Coronary artery (tissue), 2 donors: ENCODE data around the gene PIK3CD.
"Not testable (repeated sequence)": the region's sequence is repeated elsewhere in the genome, so short reads cannot be mapped to it uniquely, and the experiment has no call there.

Experiments
- DNase-seq: peaks from one replicate; pipeline ENCODE4 v3.0.0-alpha.2; 2017; ENCODE audit warnings: low spot score
- H3K27ac ChIP-seq, 2 donors: fragments of 200-600 bp; sonication (generic); one replicate each; pipeline ENCODE4 v1.5.1; 2016 to 2019
- H3K4me3 ChIP-seq: fragments of 200-600 bp; sonication (generic); 2 replicates; pipeline ENCODE4 v1.5.1; 2016; ENCODE audit warnings: mild to moderate bottlenecking, moderate library complexity
- TF ChIP-seq, protein P1 (sequence below): fragments of 200-600 bp; sonication (generic); IDR thresholded peaks from one replicate; pipeline ENCODE4 v1.5.1; 2019; ENCODE audit warnings: antibody characterized with exemption

The PIK3CD gene

DNA sequence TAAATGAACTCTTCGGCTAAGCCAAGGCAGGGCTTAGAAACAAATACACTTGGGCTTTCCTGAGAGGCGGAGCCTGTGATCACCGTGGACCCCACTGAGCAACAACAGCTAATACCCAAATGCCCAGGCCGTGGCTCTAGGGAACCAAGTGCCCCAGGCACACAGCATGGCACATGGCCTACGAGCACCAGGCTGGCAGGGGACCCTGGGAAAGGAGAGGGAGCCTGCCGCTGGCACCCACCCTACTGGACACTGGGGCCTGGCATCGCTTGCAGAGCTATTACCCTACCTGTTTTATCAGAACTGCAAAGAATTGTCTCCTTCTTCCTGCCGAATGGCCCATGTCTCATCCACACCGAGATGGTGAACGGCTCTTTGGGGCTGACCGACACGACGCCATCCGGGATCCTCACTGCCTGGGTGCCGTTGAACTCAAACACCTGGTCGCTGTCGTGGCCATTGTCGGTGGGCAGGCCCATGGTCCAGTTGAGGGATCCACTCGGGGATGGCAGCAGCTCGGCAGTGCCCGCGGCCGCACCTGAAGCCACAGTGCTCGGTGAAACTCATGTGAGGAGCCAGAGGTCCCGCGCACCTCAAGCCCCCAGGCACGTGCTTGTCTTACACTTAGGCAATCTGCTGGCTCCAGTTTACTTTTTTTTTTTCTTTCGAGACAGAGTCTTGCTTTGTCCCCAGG is 92.7 kb downstream of the PIK3CD start:
- no peak for DNase-seq
- TF ChIP-seq, protein P1, sequence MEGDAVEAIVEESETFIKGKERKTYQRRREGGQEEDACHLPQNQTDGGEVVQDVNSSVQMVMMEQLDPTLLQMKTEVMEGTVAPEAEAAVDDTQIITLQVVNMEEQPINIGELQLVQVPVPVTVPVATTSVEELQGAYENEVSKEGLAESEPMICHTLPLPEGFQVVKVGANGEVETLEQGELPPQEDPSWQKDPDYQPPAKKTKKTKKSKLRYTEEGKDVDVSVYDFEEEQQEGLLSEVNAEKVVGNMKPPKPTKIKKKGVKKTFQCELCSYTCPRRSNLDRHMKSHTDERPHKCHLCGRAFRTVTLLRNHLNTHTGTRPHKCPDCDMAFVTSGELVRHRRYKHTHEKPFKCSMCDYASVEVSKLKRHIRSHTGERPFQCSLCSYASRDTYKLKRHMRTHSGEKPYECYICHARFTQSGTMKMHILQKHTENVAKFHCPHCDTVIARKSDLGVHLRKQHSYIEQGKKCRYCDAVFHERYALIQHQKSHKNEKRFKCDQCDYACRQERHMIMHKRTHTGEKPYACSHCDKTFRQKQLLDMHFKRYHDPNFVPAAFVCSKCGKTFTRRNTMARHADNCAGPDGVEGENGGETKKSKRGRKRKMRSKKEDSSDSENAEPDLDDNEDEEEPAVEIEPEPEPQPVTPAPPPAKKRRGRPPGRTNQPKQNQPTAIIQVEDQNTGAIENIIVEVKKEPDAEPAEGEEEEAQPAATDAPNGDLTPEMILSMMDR = no peak

DNA sequence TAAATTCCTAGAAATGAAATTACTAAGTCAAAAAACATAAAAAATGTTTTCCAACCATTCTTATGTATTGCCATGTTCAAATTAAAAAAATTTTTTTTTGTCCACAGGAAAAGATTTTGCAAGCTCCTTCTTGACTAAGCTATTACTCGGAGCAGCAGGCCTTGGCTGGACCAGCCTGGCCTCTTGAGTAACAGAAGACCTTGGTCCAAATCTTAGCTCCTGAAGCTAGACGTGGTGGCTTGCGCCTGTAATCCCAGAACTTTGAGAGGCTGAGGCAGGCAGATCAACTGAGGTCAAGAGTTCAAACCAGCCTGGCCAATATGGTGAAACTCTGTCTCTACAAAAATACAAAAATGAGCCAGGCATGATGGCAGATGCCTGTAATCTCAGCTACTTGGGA is 94.7 kb downstream of the PIK3CD start:
- DNase-seq = no peak
- Histone ChIP-seq H3K27ac (no peak overlapping the region), H3K4me3 (no peak overlapping the region)
- TF ChIP-seq, protein P1 = no peak

More for the DNA sequence above, 92.7 kb downstream of the PIK3CD start:
- no peak overlapping the region for H3K27ac ChIP-seq
- H3K4me3 ChIP-seq = no peak overlapping the region

DNA sequence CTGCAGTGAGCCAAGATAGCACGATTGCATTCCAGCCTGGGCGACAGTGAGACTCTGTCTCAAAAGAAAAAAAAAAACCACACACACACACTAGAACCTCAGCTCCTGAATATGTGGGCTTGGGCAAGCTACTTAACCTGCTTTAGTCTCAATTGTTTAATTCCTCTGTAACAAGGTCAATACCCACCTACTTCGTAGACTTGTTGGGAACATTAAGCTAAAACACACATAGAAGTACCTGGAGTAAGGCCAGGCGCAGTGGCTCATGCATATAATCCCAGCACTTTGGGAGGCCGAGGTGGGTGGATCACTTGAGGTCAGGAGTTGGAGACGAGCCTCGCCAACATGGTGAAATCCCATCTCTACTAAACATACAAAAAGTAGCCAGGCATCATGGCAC is 95.1 kb downstream of the PIK3CD start:
- TF ChIP-seq, protein P1 = no peak
- no peak for DNase-seq
- H3K27ac ChIP-seq = no peak overlapping the region
- H3K4me3 ChIP-seq = no peak overlapping the region

DNA sequence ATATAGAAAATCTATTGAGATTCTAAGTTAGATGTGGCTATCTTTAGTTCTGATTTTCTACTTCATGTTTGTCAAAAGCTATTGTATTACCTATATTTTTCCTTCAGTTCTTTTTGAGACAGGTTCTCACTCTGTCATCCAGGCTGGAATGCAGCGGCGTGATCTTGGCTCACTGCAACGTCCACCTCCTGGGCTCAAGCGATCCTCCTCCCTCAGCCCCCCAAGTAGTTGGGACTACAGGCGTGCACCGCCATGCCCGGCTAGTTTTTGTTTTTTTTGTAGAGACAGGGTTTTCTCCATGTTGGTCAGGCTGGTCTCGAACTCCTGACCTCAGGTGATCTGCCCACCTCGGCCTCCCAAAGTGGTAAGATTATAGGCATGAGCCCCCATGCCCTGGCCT is 96.9 kb downstream of the PIK3CD start:
- not testable (repeated sequence) for H3K4me3 ChIP-seq, H3K27ac ChIP-seq, DNase-seq

DNA sequence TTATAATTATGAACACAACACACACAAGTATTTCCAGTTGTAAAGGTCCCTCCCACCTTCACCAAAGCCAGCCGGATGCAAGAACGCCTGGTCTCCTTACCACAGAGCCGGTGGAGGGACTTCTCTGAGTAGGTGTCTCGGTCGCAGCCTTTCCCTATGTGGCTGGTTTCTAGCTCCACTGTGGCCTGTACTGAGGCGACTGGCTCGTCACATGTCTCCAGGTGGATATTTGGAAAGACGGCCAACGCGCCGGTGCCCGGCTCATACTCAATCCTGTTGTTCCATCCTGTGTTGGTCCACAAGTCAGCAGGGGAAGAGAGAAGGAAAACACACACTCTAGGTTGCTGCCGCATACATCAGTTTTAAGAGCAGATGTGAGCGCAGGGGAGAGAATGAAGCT is 97.8 kb downstream of the PIK3CD start:
- Histone ChIP-seq H3K27ac (no peak overlapping the region), H3K4me3 (no peak overlapping the region)
- TF ChIP-seq, protein P1 = no peak
- DNase-seq = no peak

DNA sequence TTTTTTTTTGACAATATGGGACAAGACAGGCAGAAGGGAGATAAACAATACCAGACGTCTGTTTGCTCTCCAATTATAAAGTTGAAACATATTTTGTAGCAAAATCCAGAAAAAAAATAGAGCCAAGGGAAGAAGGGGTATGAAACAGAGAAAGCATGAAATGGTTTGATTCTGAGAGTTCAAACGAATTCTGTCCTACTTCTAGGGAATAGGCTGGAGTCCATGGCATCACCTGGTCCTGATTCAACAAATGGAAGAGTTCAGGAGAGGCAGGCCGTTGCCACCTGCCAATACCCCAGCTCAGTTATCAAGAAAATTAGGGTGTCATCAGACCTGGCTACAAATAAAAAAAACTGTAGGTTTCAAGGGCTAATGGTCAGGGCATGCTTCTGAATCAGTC is 100.4 kb downstream of the PIK3CD start:
- no peak for DNase-seq
- Histone ChIP-seq H3K27ac (no peak overlapping the region), H3K4me3 (no peak overlapping the region)
- TF ChIP-seq, protein P1 = no peak

DNA sequence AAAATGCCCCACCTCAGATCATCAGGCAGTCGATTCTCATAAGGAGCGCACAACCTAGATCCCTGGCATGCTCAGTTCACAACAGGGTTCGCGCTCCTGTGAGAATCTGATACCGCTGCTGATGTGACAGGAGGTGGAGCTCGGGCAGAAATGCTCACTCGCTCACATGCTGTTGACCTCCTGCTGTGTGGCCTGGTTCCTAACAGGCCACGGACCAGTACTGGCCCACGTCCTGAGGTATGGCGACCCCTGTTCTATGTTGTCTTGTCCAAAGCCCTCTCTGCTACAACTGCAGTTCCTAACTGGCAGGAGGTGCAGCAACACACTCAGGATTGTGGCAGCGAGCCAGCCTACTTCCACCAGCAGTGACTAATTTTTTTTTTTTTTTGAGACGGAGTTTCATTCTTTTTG is 101.6 kb downstream of the PIK3CD start:
- Histone ChIP-seq H3K27ac (no peak overlapping the region), H3K4me3 (no peak overlapping the region)
- no peak for DNase-seq
- TF ChIP-seq, protein P1 = no peak
